SK-N-DZ (cell line): ENCODE results near the gene CEPT1.

ENCODE experiments used
- DNase-seq: peaks from one replicate; pipeline ENCODE4 v3.0.0-alpha.2; 2015; ENCODE audit warnings: low spot score

Gene CEPT1

GRCh38 chr1:111192658-111193519 lies 52.9 kb downstream of the CEPT1 start:
- no peak for DNase-seq

- DNase-seq, result no peak
These were observed 53.9 kb downstream of the CEPT1 start for GRCh38 chr1:111193712-111194480.

GRCh38 chr1:111195002-111195684 lies 55.1 kb downstream of the CEPT1 start:
- DNase-seq, result no peak

GRCh38 chr1:111196213-111196612 lies 56.2 kb downstream of the CEPT1 start:
- DNase-seq, result no peak

GRCh38 chr1:111197598-111198284 lies 57.7 kb downstream of the CEPT1 start:
- DNase-seq, result peak; percentile 51

- no peak for DNase-seq
These were observed 58.8 kb downstream of the CEPT1 start for GRCh38 chr1:111198836-111199235.

GRCh38 chr1:111199329-111199728 lies 59.3 kb downstream of the CEPT1 start:
- DNase-seq, result no peak

GRCh38 chr1:111199881-111200801 lies 60.1 kb downstream of the CEPT1 start, which contains the start of gene DENND2D:
Gene DENND2D, minus strand, starts transcription at chr1:111200646. Its CDS starts 187 bp downstream, at chr1:111200459.
- no peak for DNase-seq

- no peak for DNase-seq
These were observed 60.8 kb downstream of the CEPT1 start for GRCh38 chr1:111200802-111201161.

- DNase-seq, result no peak
These were observed 61.5 kb downstream of the CEPT1 start for GRCh38 chr1:111201275-111202090.

- DNase-seq, result no peak
These were observed 62.3 kb downstream of the CEPT1 start for GRCh38 chr1:111202366-111202706.

GRCh38 chr1:111202707-111203623 lies 62.9 kb downstream of the CEPT1 start:
- DNase-seq, result no peak

- no peak for DNase-seq
These were observed 63.7 kb downstream of the CEPT1 start for GRCh38 chr1:111203681-111204200.

- DNase-seq, result no peak
These were observed 64.4 kb downstream of the CEPT1 start for GRCh38 chr1:111204201-111204982.

- no peak for DNase-seq
These were observed 65.1 kb downstream of the CEPT1 start for GRCh38 chr1:111204983-111205713.

- no peak for DNase-seq
These were observed 65.7 kb downstream of the CEPT1 start for GRCh38 chr1:111205714-111206050.

- DNase-seq, result no peak
These were observed 68.9 kb downstream of the CEPT1 start for GRCh38 chr1:111208921-111209320.
